Subcutaneous abdominal adipose tissue (tissue), 5 donors: Measurements from ENCODE around the gene PLCB2.
A peak's percentile ranks its signal among the peaks of the same experiment; 100 is the strongest.

ENCODE experiments used
- H3K27ac ChIP-seq: one replicate; pipeline ENCODE4 v1.7.0; 2013; ENCODE audit warnings: low read depth, mild to moderate bottlenecking, inconsistent platforms, low read length, moderate library complexity
- H3K27me3 ChIP-seq, 5 donors: one replicate each; pipeline ENCODE4 v1.7.0; 2013; ENCODE audit warnings: low read length in 5 of 5, inconsistent platforms in 1 of 5; ENCODE audit not compliant: control insufficient read depth in 5 of 5, insufficient read depth in 4 of 5
- H3K36me3 ChIP-seq, 5 donors: one replicate each; pipeline ENCODE4 v1.7.0; 2013; ENCODE audit warnings: low read length in 5 of 5; ENCODE audit not compliant: control insufficient read depth in 5 of 5, insufficient read depth in 5 of 5
- H3K4me1 ChIP-seq, 5 donors: one replicate each; pipeline ENCODE4 v1.7.0; 2013; ENCODE audit warnings: low read length in 5 of 5, mild to moderate bottlenecking in 3 of 5, moderate library complexity in 1 of 5; ENCODE audit not compliant: control insufficient read depth in 5 of 5, insufficient read depth in 5 of 5
- H3K4me3 ChIP-seq, 5 donors: one replicate each; pipeline ENCODE4 v1.7.0; 2013; ENCODE audit warnings: low read length in 5 of 5, low read depth in 1 of 5
- H3K9ac ChIP-seq, 5 donors: one replicate each; pipeline ENCODE4 v1.7.0; 2013; ENCODE audit warnings: low read length in 5 of 5, mild to moderate bottlenecking in 4 of 5, moderate library complexity in 3 of 5
- H3K9me3 ChIP-seq, 5 donors: one replicate each; pipeline ENCODE4 v1.7.0; 2013; ENCODE audit warnings: low read length in 5 of 5; ENCODE audit not compliant: control insufficient read depth in 5 of 5
- donor health status: healthy.
- donor health status: healthy.
- donor health status: healthy.
- donor health status: healthy.
- donor health status: healthy.

The PLCB2 gene

DNA sequence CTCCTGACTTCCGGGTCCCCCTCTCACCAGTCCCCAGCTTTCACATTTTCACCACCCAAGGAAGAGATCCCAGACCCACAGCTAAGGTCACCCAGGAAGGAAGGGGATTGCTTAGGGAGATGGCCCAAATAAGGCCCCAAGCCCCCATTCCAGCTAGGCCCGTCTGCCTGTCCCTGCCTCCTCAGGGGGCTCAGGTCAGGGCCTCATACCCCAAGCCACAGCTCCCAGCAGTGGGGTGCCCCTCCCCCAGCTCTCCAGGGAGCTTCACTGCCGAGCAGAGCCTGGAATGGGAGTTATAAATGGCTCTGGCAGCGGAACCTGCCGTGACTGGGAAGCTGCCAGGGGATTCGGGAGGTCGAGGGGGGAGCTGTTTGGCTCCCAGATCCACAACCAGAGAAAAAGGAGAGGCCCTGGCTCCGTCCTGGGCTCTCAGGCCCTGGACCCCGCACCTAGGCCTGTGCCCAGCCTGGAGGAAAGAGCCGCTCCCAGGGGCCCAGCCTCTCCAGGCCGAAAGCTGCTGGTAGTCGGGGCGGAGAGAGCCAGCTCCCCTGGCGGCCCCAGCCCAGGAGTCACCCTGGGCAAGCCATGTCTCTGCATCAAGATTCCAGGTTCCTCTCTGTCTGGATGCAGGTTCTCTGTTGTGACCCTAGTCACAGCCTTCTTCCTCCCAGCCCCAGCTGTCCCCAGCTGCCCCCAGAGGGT is 32.5 kb upstream of the PLCB2 start:
- Histone ChIP-seq H3K4me1 (peaks cover 12 to 80% (median 64%) of the 10 kb centered on the region in 5 donors), H3K27ac (peak overlapping the region; percentile 94), H3K9me3 (no peaks in the 10 kb centered on the region), H3K9ac (peak overlapping the region in 4 of 5 donors; percentile 68 to 81 (median 72)), H3K4me3 (peak overlapping the region in 4 of 5 donors; percentile 32 to 58 (median 50)), H3K27me3 (no peaks in the 10 kb centered on the region), H3K36me3 (no peaks in the 10 kb centered on the region)

DNA sequence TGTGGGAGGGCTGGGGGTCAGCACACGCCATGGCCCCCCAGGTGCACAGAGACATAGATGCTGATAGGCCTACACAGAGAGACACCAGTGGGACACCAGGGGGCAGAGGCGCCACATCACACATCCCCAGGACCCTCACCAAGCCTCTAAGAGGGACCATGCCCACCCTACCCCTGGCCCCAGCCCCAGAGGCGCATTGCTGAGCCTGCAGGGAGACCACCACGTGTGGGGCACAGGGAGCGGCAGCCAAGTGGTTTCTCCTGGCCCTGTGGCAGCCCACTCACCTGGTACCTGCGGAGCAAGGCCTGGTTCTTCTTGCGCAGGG is 31.8 kb upstream of the PLCB2 start:
- Histone ChIP-seq H3K9me3 (no peaks in the 10 kb centered on the region), H3K36me3 (peaks cover 0 to 2% (median 0%) of the 10 kb centered on the region in 5 donors), H3K9ac (peak overlapping the region in 4 of 5 donors; percentile 68 to 81 (median 72)), H3K4me3 (peak overlapping the region in 2 of 5 donors; percentile 57 to 58), H3K27ac (peak overlapping the region; percentile 94), H3K27me3 (no peaks in the 10 kb centered on the region), H3K4me1 (peaks cover 12 to 86% (median 70%) of the 10 kb centered on the region in 5 donors)

DNA sequence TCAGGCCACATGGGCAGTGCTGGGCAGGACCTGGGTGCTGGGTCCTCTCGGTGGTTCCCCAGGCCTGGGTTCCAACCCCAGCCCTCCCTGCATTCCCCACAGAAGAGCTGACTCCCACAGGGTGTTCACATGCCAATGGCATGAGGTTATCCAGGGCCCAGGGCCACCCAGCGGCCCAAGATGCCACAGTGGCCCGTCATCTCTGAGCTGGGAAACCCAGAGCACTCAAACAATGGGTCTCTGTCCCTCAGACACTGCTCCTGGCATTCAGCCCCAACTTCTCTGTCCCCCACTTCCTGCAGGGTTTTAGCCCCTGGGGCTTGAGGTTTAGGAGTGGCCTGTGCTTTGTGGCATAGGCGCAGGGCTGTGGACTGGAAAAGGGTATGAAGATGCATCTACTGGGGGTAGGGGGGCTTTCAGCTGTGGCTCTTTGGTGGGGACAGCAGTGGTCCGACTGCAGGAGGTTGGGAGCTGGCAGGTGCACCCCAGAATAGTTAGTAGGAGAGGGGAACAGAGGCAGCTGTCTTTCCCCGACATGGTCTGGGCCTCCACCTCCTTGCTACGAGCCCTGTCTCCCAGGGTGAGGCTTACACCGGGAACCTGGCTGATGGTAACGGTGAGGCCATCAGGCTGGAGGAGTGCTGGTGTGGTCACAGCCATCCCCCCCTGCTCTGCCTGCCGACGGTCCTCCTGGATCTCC is 31.3 kb upstream of the PLCB2 start:
- H3K27me3 ChIP-seq, result no peaks in the 10 kb centered on the region
- peak overlapping the region; percentile 94 for H3K27ac ChIP-seq
- peak overlapping the region in 1 of 5 donors; percentile 58 for H3K4me3 ChIP-seq
- peaks cover 0 to 2% (median 0%) of the 10 kb centered on the region in 5 donors for H3K36me3 ChIP-seq
- H3K4me1 ChIP-seq, result peaks cover 15 to 86% (median 73%) of the 10 kb centered on the region in 5 donors
- no peaks in the 10 kb centered on the region for H3K9me3 ChIP-seq
- H3K9ac ChIP-seq, result peak overlapping the region in 2 of 5 donors; percentile 70 to 74

DNA sequence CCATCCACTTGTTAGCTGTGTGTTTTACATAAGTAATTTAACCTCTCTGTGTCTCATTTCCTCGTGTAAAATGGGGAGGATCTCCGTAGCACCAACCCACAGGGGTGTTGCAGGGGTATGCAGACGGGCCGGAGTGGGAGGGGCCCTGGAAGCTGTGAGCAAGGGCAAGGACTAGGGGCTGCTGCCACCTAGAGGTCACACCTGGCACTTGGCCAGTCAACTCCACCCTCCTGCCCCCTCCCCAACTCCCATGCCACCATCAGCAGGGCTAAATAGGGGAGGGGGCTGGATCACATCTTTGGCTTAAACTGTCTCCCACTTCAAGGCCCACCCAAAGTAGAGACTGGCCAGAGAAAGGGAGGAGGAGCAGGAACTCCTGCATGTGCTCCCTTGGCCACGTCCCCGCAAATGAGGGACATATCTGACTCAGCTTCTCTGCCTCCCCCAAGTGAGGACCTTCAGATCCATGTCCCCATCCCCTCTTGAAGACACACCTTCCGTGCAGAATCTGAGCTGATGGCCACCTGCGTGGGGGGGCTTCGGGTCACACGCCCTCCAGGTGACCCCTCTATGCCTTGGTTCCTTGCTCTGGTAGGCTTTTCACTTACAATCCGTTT is 30.4 kb upstream of the PLCB2 start:
- no peaks in the 10 kb centered on the region for H3K9me3 ChIP-seq
- H3K9ac ChIP-seq, result peak overlapping the region in 1 of 5 donors; percentile 3
- peaks cover 0 to 2% (median 0%) of the 10 kb centered on the region in 5 donors for H3K36me3 ChIP-seq
- H3K4me1 ChIP-seq, result peaks cover 15 to 88% (median 73%) of the 10 kb centered on the region in 5 donors
- no peak overlapping the region for H3K27ac ChIP-seq
- H3K4me3 ChIP-seq, result no peak overlapping the region
- H3K27me3 ChIP-seq, result no peaks in the 10 kb centered on the region

DNA sequence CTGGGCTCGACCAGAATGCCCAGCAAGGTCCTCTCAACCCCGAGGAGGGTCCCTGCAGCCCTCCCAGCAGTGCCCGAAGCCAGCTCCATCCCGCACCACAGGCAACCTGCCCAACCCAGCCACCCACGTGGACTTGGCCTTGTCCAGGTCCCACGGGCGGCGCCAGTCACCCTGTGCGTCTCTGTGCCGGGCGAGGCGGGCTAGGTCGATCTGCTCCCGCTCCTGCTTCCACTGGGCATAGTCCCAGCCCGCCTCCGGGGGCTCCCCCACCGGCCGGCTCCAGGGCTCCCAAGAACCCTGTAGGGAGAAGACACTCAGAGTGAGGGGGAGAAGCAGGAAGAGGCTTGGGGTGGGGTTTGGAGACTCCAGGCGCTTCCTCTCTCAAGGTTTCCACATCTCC is 29.9 kb upstream of the PLCB2 start:
- Histone ChIP-seq H3K9ac (no peak overlapping the region), H3K27me3 (no peaks in the 10 kb centered on the region), H3K9me3 (no peaks in the 10 kb centered on the region), H3K27ac (no peak overlapping the region), H3K4me3 (no peak overlapping the region), H3K4me1 (peaks cover 13 to 88% (median 70%) of the 10 kb centered on the region in 5 donors), H3K36me3 (peaks cover 0 to 2% (median 0%) of the 10 kb centered on the region in 5 donors)

DNA sequence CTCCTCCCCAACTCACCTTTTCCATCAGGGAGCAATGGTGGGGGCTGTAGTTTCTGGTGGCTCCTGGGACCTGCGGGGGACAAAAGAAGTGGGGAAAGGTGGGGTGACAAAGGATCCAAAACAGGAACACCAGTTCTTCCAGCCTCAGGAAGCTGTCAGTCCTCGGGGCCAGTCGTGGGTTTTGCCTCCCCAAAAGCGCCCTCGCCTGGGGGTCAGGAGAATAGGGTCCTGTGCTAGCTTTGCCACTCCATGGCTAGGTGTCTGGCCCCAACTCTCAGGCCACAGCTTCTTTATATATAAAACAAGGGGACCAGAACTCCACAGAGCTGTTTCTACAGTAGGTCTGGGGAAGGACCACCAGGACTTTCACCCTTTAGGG is 29.0 kb upstream of the PLCB2 start:
- Histone ChIP-seq H3K36me3 (peaks cover 0 to 2% (median 0%) of the 10 kb centered on the region in 5 donors), H3K9ac (no peak overlapping the region), H3K4me3 (no peak overlapping the region), H3K9me3 (no peaks in the 10 kb centered on the region), H3K4me1 (peaks cover 13 to 96% (median 68%) of the 10 kb centered on the region in 5 donors), H3K27me3 (no peaks in the 10 kb centered on the region), H3K27ac (no peak overlapping the region)

DNA sequence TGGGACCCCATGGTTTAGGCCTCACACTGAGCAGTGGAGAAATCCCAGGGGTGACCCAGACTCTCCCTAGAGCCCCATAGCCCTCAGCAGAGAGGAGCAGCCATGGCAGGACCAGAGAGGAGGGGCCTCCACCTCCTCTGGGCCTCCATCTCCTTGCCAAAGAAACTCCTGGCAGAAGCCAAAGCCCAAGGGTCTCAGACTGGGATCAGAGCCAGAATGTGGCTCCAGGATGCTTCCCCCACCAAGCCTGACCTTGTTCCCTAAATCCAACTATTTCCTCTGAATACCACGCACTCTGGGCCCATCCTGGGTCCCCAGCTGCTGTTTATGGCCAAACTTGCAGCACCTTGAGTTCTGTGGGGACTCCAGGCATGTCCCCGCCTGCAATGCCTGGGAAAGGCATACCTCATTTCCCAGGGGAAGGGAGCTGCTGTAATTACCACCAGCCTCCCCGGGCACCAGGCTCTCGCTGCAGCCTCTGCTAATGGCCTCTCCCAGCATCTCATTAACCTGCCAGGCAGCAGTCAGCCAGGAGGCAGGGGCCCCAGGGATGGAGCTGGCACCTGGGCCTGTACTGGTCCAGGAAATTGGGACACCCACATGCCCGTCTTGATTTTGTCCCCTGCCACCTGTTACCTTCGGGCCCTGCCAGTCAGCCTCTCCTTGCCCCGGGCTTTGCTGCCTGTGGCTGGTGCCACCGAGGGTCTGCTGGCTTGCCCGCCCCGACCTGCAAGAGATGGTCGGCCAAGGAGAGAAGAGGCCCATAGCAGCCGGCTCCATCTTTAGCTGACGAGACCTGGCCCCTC is 28.4 kb upstream of the PLCB2 start:
- H3K9ac ChIP-seq, result no peak overlapping the region
- no peaks in the 10 kb centered on the region for H3K9me3 ChIP-seq
- no peak overlapping the region for H3K4me3 ChIP-seq
- H3K27ac ChIP-seq, result no peak overlapping the region
- H3K36me3 ChIP-seq, result peaks cover 0 to 2% (median 0%) of the 10 kb centered on the region in 5 donors
- peaks cover 13 to 92% (median 66%) of the 10 kb centered on the region in 5 donors for H3K4me1 ChIP-seq
- H3K27me3 ChIP-seq, result no peaks in the 10 kb centered on the region

DNA sequence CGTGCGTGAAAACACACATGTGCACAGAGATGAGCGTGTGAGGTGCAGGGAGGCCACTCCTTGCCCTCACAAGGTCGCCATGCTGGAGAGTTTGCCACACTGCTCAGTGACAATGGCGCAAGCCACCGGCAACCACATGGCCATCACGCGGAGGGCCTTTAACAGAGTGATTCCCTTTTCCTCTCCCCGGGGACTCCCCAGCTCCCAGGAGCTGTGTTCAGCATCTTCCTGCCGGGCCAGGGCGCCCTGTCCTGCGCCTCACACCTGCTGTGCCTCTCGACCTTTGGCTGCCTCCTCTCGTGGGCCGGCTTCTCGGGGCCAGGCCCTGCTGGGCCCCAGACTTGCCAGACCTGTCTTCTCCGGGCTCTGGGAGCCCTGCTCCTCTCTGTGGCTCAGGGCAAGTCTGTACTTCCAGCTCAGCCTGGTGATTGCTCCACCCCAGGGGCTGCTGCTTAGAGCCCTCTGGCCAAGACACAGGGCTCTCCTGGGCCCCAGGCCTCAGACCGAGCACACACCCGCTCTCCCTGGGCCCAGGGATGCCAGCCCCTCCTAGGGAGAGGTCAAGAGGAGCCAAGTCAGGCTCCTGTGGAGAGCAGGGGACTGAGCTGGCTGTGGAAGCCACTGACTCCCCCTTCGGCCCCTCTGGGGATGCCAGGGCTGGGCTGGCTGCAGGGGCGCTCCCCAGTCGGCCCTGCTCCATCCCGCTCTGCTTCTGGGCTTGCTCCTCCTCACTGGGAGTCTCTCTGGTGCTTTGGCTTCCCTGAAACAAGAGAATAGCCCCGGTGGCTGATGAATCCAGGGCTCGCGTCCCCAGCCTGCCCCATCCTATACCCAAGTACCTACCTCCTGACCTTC is 27.4 kb upstream of the PLCB2 start:
- peak overlapping the region in 1 of 5 donors; percentile 39 for H3K9ac ChIP-seq
- no peaks in the 10 kb centered on the region for H3K27me3 ChIP-seq
- H3K27ac ChIP-seq, result no peak overlapping the region
- H3K4me3 ChIP-seq, result no peak overlapping the region
- H3K36me3 ChIP-seq, result peaks cover 0 to 2% (median 0%) of the 10 kb centered on the region in 5 donors
- H3K4me1 ChIP-seq, result peaks cover 7 to 88% (median 56%) of the 10 kb centered on the region in 5 donors
- H3K9me3 ChIP-seq, result no peaks in the 10 kb centered on the region

DNA sequence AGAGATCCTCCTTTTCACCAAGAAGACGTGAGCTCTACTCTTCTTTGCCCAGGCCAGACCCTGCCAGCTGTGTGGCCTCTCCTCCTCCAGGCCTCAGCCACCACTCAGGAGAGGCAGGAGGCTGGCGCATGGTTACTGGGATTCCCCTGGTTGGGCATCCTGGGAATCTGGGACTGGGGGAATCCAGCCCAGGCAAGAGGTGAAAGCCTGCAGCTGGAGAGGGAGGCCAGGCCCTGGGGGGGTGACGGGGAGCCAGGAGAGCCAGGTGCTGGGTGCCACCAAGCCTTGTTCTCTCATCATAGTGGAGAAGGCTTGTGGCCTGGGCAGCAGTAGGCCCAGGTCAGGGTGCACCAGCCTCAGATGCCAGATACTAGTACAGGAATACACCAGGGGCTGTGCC is 26.8 kb upstream of the PLCB2 start:
- Histone ChIP-seq H3K4me3 (no peak overlapping the region), H3K27me3 (no peaks in the 10 kb centered on the region), H3K27ac (peak overlapping the region; percentile 13), H3K36me3 (peaks cover 0 to 2% (median 0%) of the 10 kb centered on the region in 5 donors), H3K9me3 (no peaks in the 10 kb centered on the region), H3K9ac (peak overlapping the region in 2 of 5 donors; percentile 2 to 39), H3K4me1 (peaks cover 4 to 85% (median 50%) of the 10 kb centered on the region in 5 donors)
